HG02840 (cell line): Measurements from ENCODE around the gene ACTL8.
"Not testable (repeated sequence)": the region's sequence is repeated elsewhere in the genome, so short reads cannot be mapped to it uniquely, and the experiment has no call there.

Source experiments
- ATAC-seq: cut with Tn5 transposase; IDR thresholded peaks from one replicate; pipeline ENCODE4 v1.9.1; 2021; ENCODE audit warnings: mild to moderate bottlenecking, moderate library complexity, moderate number of reproducible peaks; ENCODE audit not compliant: unreplicated experiment, low FRiP score

The ACTL8 gene

GRCh38 chr1:17734609-17735008 is 20.5 kb upstream of the ACTL8 start:
- ATAC-seq: no peak

GRCh38 chr1:17735348-17735747 is 19.8 kb upstream of the ACTL8 start:
- ATAC-seq: no peak

GRCh38 chr1:17735793-17736192 is 19.3 kb upstream of the ACTL8 start:
- ATAC-seq: no peak

GRCh38 chr1:17736625-17737024 is 18.5 kb upstream of the ACTL8 start:
- ATAC-seq: no peak

GRCh38 chr1:17739050-17739449 is 16.1 kb upstream of the ACTL8 start:
- ATAC-seq: no peak

GRCh38 chr1:17741052-17741451 is 14.1 kb upstream of the ACTL8 start:
- ATAC-seq: no peak

GRCh38 chr1:17742583-17742982 is 12.6 kb upstream of the ACTL8 start:
- no peak for ATAC-seq

GRCh38 chr1:17743008-17743647 is 12.0 kb upstream of the ACTL8 start:
- ATAC-seq: no peak

- ATAC-seq: no peak
Observed at GRCh38 chr1:17743925-17744324, 11.2 kb upstream of the ACTL8 start.

- no peak for ATAC-seq
Observed at GRCh38 chr1:17744666-17745478, 10.3 kb upstream of the ACTL8 start.

GRCh38 chr1:17745479-17745955 is 9.6 kb upstream of the ACTL8 start:
- ATAC-seq: no peak

GRCh38 chr1:17746281-17746680 is 8.9 kb upstream of the ACTL8 start:
- not testable (repeated sequence) for ATAC-seq

GRCh38 chr1:17746920-17747319 is 8.2 kb upstream of the ACTL8 start:
- ATAC-seq: no peak

- ATAC-seq: no peak
Observed at GRCh38 chr1:17750333-17750732, 4.8 kb upstream of the ACTL8 start.

- no peak for ATAC-seq
Observed at GRCh38 chr1:17752356-17752755, 2.8 kb upstream of the ACTL8 start.

GRCh38 chr1:17757426-17757825 is 2.3 kb downstream of the ACTL8 start:
- no peak for ATAC-seq

GRCh38 chr1:17759114-17759513 is 4.0 kb downstream of the ACTL8 start:
- ATAC-seq: no peak

GRCh38 chr1:17762313-17762712 is 7.2 kb downstream of the ACTL8 start:
- ATAC-seq: no peak

GRCh38 chr1:17763417-17763816 is 8.3 kb downstream of the ACTL8 start:
- ATAC-seq: no peak

GRCh38 chr1:17763995-17764394 is 8.9 kb downstream of the ACTL8 start:
- no peak for ATAC-seq

GRCh38 chr1:17764591-17764990 is 9.5 kb downstream of the ACTL8 start:
- ATAC-seq: no peak
